ENCODE data around the gene SERF2. TPM values are rescaled to one million over a fixed set of nuclear protein-coding genes. Genes with fewer than 3 reads are reported as not detected.

SERF2 gene
- total and polyA plus RNA-seq, 2 of the 13 experiments (the other 11 are each of a cell fraction or from before 2014, with no cell fraction given): 811 to 1,257 TPM

- TF ChIP-seq ELF4 (CRISPR knock-in tag; IDR thresholded peaks at IDR 0.05; ENCODE audit: borderline replicate concordance) (no peak), SUZ12 (IDR thresholded peaks at IDR 0.05; ENCODE audit: low read depth, low read length) (no peak), ZNF770 (CRISPR knock-in tag; IDR thresholded peaks at IDR 0.05) (no peak), ZNF276 (CRISPR knock-in tag; IDR thresholded peaks at IDR 0.05; ENCODE audit: low read depth) (peak; percentile 56; the same call in 1 of the 2 replicates), ZBTB10 (CRISPR knock-in tag; IDR thresholded peaks at IDR 0.05; ENCODE audit: borderline replicate concordance) (no peak), PBX2 (CRISPR knock-in tag; IDR thresholded peaks at IDR 0.05) (no peak), ZNF503 (CRISPR knock-in tag; IDR thresholded peaks at IDR 0.05) (no peak), ARNTL (CRISPR knock-in tag; IDR thresholded peaks at IDR 0.05) (0 out of 2 replicates have a peak, but pooled peaks have one; percentile 19), FOXP4 (CRISPR knock-in tag; IDR thresholded peaks at IDR 0.05) (peak; percentile 37; the same call in 1 of the 2 replicates), FOXP1 (IDR thresholded peaks at IDR 0.05) (no peak), FOXP1 (CRISPR knock-in tag; IDR thresholded peaks at IDR 0.05) (0 out of 2 replicates have a peak, but pooled peaks have one; percentile 11), FOSL2 (CRISPR knock-in tag; IDR thresholded peaks at IDR 0.05) (peak; percentile 76), KDM2A (CRISPR knock-in tag; IDR thresholded peaks at IDR 0.05; ENCODE audit: borderline replicate concordance, low read depth) (peak; percentile 86; the same call in 1 of the 2 replicates), MIER3 (CRISPR knock-in tag; IDR thresholded peaks at IDR 0.05; ENCODE audit: borderline replicate concordance) (peak; percentile 64; the same call in 1 of the 2 replicates), ZNF576 (CRISPR knock-in tag; IDR thresholded peaks at IDR 0.05) (no peak)
Measured at GRCh38 chr15:43824302-43825246, 32.5 kb downstream of the SERF2 start, which contains the start of gene MFAP1 (continued).

Data from HepG2 (cell line).